Glutamatergic neuron (in vitro differentiated cells): ENCODE results near the gene GALNT9. TPM values are rescaled to one million over a fixed set of nuclear protein-coding genes. Genes with fewer than 3 reads are reported as not detected.

Source experiments
- DNase-seq: peaks from one replicate; pipeline ENCODE4 v3.0.0; 2022
- H3K27ac Mint-ChIP-seq: one replicate; pipeline ENCODE4 v1.8.0; 2020; ENCODE audit warnings: mild to moderate bottlenecking, mixed read lengths, inconsistent platforms; ENCODE audit not compliant: unreplicated experiment
- H3K27me3 Mint-ChIP-seq: one replicate; pipeline ENCODE4 v1.8.0; 2020; ENCODE audit warnings: mild to moderate bottlenecking, moderate library complexity, mixed read lengths, inconsistent platforms; ENCODE audit not compliant: unreplicated experiment
- H3K36me3 Mint-ChIP-seq: one replicate; pipeline ENCODE4 v1.8.0; 2020; ENCODE audit warnings: mild to moderate bottlenecking, mixed read lengths, inconsistent platforms; ENCODE audit not compliant: unreplicated experiment
- H3K4me1 Mint-ChIP-seq: one replicate; pipeline ENCODE4 v1.8.0; 2020; ENCODE audit warnings: mild to moderate bottlenecking, low read depth, mixed read lengths, inconsistent platforms; ENCODE audit not compliant: unreplicated experiment
- H3K4me3 Mint-ChIP-seq: one replicate; pipeline ENCODE4 v1.8.0; 2020; ENCODE audit warnings: mild to moderate bottlenecking, mixed read lengths, inconsistent platforms; ENCODE audit not compliant: unreplicated experiment
- H3K9me3 Mint-ChIP-seq: one replicate; pipeline ENCODE4 v1.8.0; 2020; ENCODE audit warnings: mild to moderate bottlenecking, moderate library complexity, mixed read lengths, inconsistent platforms; ENCODE audit not compliant: unreplicated experiment
- CTCF ChIP-seq: fragments of 200-600 bp; sonication (generic); IDR thresholded peaks from one replicate; pipeline ENCODE4 v1.5.0; 2021; ENCODE audit not compliant: partially characterized antibody, unreplicated experiment
- total RNA-seq: library from RNA; stranded (reverse); fragmentation: NEBNext Ultra II Directional; extraction: Animal tissue kit (Norgen Biotek cat#: 25700); gene quantifications from one replicate; pipeline ENCODE4 v1.2.1, GENCODE V29; 2021; ENCODE audit not compliant: unreplicated experiment

GALNT9 gene
- total RNA-seq, 1 donor from 2014 or later, result 13.7 TPM

DNA sequence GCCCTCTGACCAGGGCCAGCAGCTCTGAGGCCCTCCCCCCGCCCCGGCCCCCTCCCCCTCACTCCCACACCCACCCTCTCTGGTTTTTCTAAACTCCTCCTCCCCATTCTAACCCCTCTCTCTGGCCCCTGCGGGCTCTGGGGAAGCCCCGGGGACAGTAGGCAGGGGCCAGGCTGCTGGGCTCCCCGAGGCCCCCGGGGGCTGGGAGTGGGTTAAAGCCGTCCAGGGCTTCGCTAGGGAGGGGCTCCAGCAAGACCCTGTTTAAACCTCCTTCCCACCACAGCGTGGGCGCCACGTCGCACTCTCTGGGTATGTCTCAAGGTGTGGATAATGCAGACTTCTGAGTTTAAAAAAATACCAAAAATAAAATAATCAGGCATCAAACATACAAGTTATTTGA lies 51.4 kb downstream of the GALNT9 start:
- no peak for DNase-seq
- TF ChIP-seq CTCF, result no peak
- Mint-ChIP-seq H3K4me3 (no peak overlapping the region), H3K27ac (no peak overlapping the region), H3K9me3 (peaks cover 6% of the 10 kb centered on the region), H3K27me3 (peaks cover 9% of the 10 kb centered on the region), H3K36me3 (no peaks in the 10 kb centered on the region), H3K4me1 (peaks cover 9% of the 10 kb centered on the region)

DNA sequence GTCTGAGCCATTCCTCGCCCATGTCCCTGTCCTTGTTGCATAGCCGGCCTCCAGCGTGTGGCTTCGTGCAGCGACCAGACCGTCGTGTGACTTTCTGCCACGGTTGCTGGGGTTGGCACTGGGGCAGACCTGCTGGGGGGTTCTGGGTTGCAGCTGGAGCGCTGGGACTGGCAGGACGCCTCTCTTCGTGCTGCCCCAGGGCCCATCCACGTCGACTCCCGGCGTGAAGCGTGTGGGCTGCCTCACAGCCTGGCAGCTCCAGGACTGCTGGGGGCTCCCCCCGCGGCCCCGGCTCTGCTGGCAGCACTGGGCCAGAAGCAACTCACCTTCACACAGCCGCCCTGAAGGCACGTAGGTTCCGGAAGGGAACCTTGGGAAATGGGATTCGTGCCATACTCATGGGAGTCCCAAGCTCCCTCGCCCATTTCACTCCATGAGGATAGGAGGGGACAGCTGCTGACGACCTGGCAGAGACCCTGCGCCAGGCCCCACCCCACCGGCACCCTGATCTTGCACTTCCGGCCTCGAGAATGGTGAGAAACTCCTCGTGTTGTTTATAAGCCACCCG lies 51.9 kb downstream of the GALNT9 start:
- H3K4me1 Mint-ChIP-seq, result peaks cover 9% of the 10 kb centered on the region
- TF ChIP-seq CTCF, result no peak
- H3K4me3 Mint-ChIP-seq, result no peak overlapping the region
- peaks cover 8% of the 10 kb centered on the region for H3K9me3 Mint-ChIP-seq
- no peak for DNase-seq
- H3K27me3 Mint-ChIP-seq, result peaks cover 13% of the 10 kb centered on the region
- no peaks in the 10 kb centered on the region for H3K36me3 Mint-ChIP-seq
- H3K27ac Mint-ChIP-seq, result no peak overlapping the region

- no peak for TF ChIP-seq CTCF
- peaks cover 9% of the 10 kb centered on the region for H3K4me1 Mint-ChIP-seq
- peaks cover 12% of the 10 kb centered on the region for H3K27me3 Mint-ChIP-seq
- no peak overlapping the region for H3K27ac Mint-ChIP-seq
- DNase-seq, result no peak
- H3K9me3 Mint-ChIP-seq, result peaks cover 10% of the 10 kb centered on the region
- no peak overlapping the region for H3K4me3 Mint-ChIP-seq
- no peaks in the 10 kb centered on the region for H3K36me3 Mint-ChIP-seq
These were observed 52.5 kb downstream of the GALNT9 start for GRCh38 chr12:132276827-132277373.

DNA sequence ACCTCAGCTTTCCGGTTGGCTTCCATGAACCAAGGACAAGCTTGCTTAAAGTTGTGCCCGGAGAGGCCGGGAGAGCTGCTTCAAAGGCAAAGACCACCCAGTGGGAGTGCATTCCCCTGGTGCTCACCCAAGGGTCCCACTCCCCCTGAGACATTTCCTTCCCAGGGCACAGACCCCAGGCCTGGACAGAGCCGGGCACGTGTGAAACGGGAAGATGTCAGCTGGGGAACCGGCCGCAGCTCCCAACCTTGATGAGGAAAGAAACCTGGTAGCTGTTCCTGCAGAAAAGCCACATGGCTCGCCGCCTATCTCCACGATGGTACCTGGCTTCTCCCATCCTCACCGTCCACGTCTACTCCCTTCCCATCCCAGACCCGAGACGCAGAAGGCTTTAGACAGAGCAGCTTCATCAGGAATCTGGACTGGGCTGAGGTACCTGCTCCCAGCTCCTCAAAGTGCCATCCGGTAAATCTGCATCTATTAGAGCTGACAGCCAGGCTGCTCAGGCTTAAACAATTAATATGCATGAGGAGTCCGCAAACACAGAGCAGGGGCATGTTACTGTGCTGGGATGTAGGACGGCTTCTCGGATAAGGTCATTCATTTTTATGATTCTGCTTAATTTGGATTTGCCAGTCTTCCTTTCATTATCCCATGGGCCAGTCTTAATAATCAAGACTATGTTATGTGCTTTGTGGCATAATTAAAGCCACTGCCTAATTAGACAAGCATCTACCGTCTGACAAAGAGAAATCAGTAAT lies 53.1 kb downstream of the GALNT9 start:
- Mint-ChIP-seq H3K27me3 (peaks cover 12% of the 10 kb centered on the region), H3K4me3 (no peak overlapping the region), H3K36me3 (no peaks in the 10 kb centered on the region), H3K4me1 (peaks cover 9% of the 10 kb centered on the region), H3K27ac (no peak overlapping the region), H3K9me3 (peaks cover 10% of the 10 kb centered on the region)
- no peak for DNase-seq
- no peak for TF ChIP-seq CTCF

DNA sequence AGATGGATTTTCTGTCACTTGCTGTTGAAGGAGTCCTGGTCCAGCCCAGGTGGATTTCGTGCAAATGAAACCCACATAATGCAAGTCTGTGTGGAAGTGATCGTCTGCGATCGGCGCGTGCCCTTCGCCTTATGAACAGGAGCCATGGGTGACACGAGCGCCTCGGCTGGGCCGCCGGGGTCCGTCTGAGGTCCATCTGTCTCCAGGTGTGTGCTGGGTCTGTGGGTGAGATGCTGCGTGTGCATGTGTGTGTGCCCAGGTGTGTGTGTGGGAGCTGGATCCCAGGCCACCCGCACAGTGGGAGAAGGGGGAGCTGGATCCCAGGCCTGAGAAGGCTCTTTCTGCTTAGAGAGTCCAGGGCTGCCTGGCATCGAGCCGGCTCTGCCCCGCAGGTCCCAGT lies 53.8 kb downstream of the GALNT9 start:
- Mint-ChIP-seq H3K9me3 (peaks cover 10% of the 10 kb centered on the region), H3K36me3 (no peaks in the 10 kb centered on the region), H3K27me3 (peaks cover 12% of the 10 kb centered on the region), H3K4me3 (no peak overlapping the region), H3K27ac (no peak overlapping the region), H3K4me1 (peaks cover 10% of the 10 kb centered on the region)
- TF ChIP-seq CTCF, result no peak
- DNase-seq, result no peak
